Measurements from ENCODE around the gene SLC4A2.

- TF ChIP-seq CTCF (IDR thresholded peaks at IDR 0.05; ENCODE audit: low read length) (no peak), EZH2phosphoT487 (IDR thresholded peaks at IDR 0.05; ENCODE audit: low read length) (no peak)
These were observed 46.0 kb upstream of the SLC4A2 start for GRCh38 chr7:151013356-151013732.

Data from MM.1S (cell line).